ENCODE measurements around the gene SHKBP1.

SHKBP1 gene

DNA sequence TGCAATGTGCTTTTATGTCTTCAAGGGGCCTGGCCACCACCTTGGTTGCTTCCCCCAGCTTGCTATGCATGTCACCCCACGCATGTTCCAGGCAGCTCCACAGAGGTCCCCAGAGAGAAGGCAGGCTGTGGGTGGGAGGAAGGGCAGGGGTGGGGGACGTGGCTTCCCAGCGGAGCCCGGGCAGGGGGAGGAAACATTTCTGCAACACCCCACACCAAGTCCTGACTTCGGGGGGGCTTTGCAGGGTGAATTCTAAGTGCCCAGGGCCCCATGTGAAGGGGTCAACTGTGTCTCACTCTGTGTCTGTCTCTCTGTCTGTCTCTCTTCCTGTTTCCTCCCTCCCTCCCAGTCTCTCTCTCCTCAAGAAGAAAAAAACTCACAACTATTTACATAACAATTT lies 64.1 kb downstream of the SHKBP1 start:
- DNase-seq (ENCODE audit: low spot score), result no peak

Measured in activated CD4-positive, alpha-beta T cell treated with anti-CD3 and anti-CD28 coated beads, Interleukin-2, Interleukin-4, amounts not matched to agents 100 ng/mL and 50 ng/mL, durations not matched to agents 16 hours and 8 hours (primary cell).